ENCODE data around the gene MVB12B.

The MVB12B gene

GRCh38 chr9:126347911-126348760, 21.5 kb downstream of the MVB12B start:
- TF ChIP-seq ZBTB7A (IDR thresholded peaks at IDR 0.05; ENCODE audit: low read depth) (no peak), YY1 (IDR thresholded peaks at IDR 0.05; ENCODE audit: low read depth) (no peak), EGR1 (IDR thresholded peaks at IDR 0.05) (no peak), NFIC (IDR thresholded peaks at IDR 0.05) (no peak), TAF1 (IDR thresholded peaks at IDR 0.05; ENCODE audit: low read depth) (no peak), RAD21 (IDR thresholded peaks at IDR 0.05; ENCODE audit: low read depth) (no peak), TEAD4 (IDR thresholded peaks at IDR 0.05) (no peak), FOXM1 (IDR thresholded peaks at IDR 0.05; ENCODE audit: borderline replicate concordance, low read depth) (no peak), TCF12 (IDR thresholded peaks at IDR 0.05; ENCODE audit: low read depth) (no peak), USF1 (IDR thresholded peaks at IDR 0.05) (no peak)

- TF ChIP-seq NFIC (IDR thresholded peaks at IDR 0.05) = no peak
- no peak for TF ChIP-seq RAD21 (IDR thresholded peaks at IDR 0.05; ENCODE audit: low read depth)
- TF ChIP-seq REST (IDR thresholded peaks at IDR 0.05; ENCODE audit: low read depth) = no peak
- TF ChIP-seq TEAD4 (IDR thresholded peaks at IDR 0.05) = no peak
- TF ChIP-seq USF1 (IDR thresholded peaks at IDR 0.05) = no peak
- TF ChIP-seq CREB1 (IDR thresholded peaks at IDR 0.05; ENCODE audit: low read depth) = no peak
- no peak for TF ChIP-seq TAF1 (IDR thresholded peaks at IDR 0.05; ENCODE audit: low read depth)
- TF ChIP-seq MAX (IDR thresholded peaks at IDR 0.05) = no peak
- TF ChIP-seq TCF12 (IDR thresholded peaks at IDR 0.05; ENCODE audit: low read depth) = no peak
- no peak for TF ChIP-seq FOXM1 (IDR thresholded peaks at IDR 0.05; ENCODE audit: borderline replicate concordance, low read depth)
- TF ChIP-seq EP300 (IDR thresholded peaks at IDR 0.05; ENCODE audit: borderline replicate concordance) = no peak
Measured at GRCh38 chr9:126348911-126349550, 22.4 kb downstream of the MVB12B start.

- TF ChIP-seq USF1 (IDR thresholded peaks at IDR 0.05) (no peak), EP300 (IDR thresholded peaks at IDR 0.05; ENCODE audit: borderline replicate concordance) (no peak), FOXM1 (IDR thresholded peaks at IDR 0.05; ENCODE audit: borderline replicate concordance, low read depth) (no peak), YY1 (IDR thresholded peaks at IDR 0.05; ENCODE audit: low read depth) (no peak), REST (IDR thresholded peaks at IDR 0.05; ENCODE audit: low read depth) (no peak), CREB1 (IDR thresholded peaks at IDR 0.05; ENCODE audit: low read depth) (no peak)
Measured at GRCh38 chr9:126354887-126355770, 28.5 kb downstream of the MVB12B start.

- TF ChIP-seq MAX (IDR thresholded peaks at IDR 0.05) (no peak), CEBPB (IDR thresholded peaks at IDR 0.05) (no peak), TAF1 (IDR thresholded peaks at IDR 0.05; ENCODE audit: low read depth) (no peak), NFIC (IDR thresholded peaks at IDR 0.05) (no peak), EGR1 (IDR thresholded peaks at IDR 0.05) (no peak), ZBTB7A (IDR thresholded peaks at IDR 0.05; ENCODE audit: low read depth) (no peak), RAD21 (IDR thresholded peaks at IDR 0.05; ENCODE audit: low read depth) (no peak), YY1 (IDR thresholded peaks at IDR 0.05; ENCODE audit: low read depth) (no peak), FOXM1 (IDR thresholded peaks at IDR 0.05; ENCODE audit: borderline replicate concordance, low read depth) (no peak)
Measured at GRCh38 chr9:126357074-126357473, 30.4 kb downstream of the MVB12B start.

Measured in Ishikawa (cell line).